Activated gamma-delta T cell treated with anti-CD3 and anti-CD28 coated beads, Interleukin-2, amount 50 U/mL, for 16 hours (primary cell): Measurements from ENCODE around the gene HGF.
"Not testable (repeated sequence)": the region's sequence is repeated elsewhere in the genome, so short reads cannot be mapped to it uniquely, and the experiment has no call there.

Experiments used
- DNase-seq: peaks from one replicate; pipeline ENCODE4 v3.0.0-alpha.2; 2020; ENCODE audit warnings: low read depth

Gene HGF

GRCh38 chr7:81776161-81776560, 6.3 kb upstream of the HGF start:
- DNase-seq, result no peak

GRCh38 chr7:81775560-81775959, 5.7 kb upstream of the HGF start:
- no peak for DNase-seq

- DNase-seq, result no peak
Measured at GRCh38 chr7:81774551-81774950, 4.7 kb upstream of the HGF start.

- DNase-seq, result no peak
Measured at GRCh38 chr7:81770728-81771223, 929 bp upstream of the HGF start.

GRCh38 chr7:81768951-81769778, 682 bp downstream of the HGF start:
- no peak for DNase-seq

- DNase-seq, result no peak
Measured at GRCh38 chr7:81767926-81768325, 1.9 kb downstream of the HGF start.

- no peak for DNase-seq
Measured at GRCh38 chr7:81761821-81762220, 8.0 kb downstream of the HGF start.

- DNase-seq, result no peak
Measured at GRCh38 chr7:81761031-81761430, 8.8 kb downstream of the HGF start.

- no peak for DNase-seq
Measured at GRCh38 chr7:81754918-81755696, 14.7 kb downstream of the HGF start.

- DNase-seq, result no peak
Measured at GRCh38 chr7:81753392-81753791, 16.5 kb downstream of the HGF start.

- DNase-seq, result no peak
Measured at GRCh38 chr7:81752318-81752714, 17.5 kb downstream of the HGF start.

GRCh38 chr7:81751619-81752317, 18.1 kb downstream of the HGF start:
- no peak for DNase-seq

GRCh38 chr7:81745637-81746036, 24.2 kb downstream of the HGF start:
- no peak for DNase-seq

GRCh38 chr7:81744389-81744788, 25.5 kb downstream of the HGF start:
- DNase-seq, result no peak

GRCh38 chr7:81743665-81744064, 26.2 kb downstream of the HGF start:
- no peak for DNase-seq

GRCh38 chr7:81743201-81743600, 26.6 kb downstream of the HGF start:
- no peak for DNase-seq

- DNase-seq, result no peak
Measured at GRCh38 chr7:81740403-81740802, 29.4 kb downstream of the HGF start.

- DNase-seq, result no peak
Measured at GRCh38 chr7:81736091-81736490, 33.8 kb downstream of the HGF start.

GRCh38 chr7:81725812-81726127, 44.1 kb downstream of the HGF start:
- DNase-seq, result no peak

- no peak for DNase-seq
Measured at GRCh38 chr7:81725003-81725811, 44.6 kb downstream of the HGF start.

GRCh38 chr7:81722250-81722649, 47.6 kb downstream of the HGF start:
- DNase-seq, result not testable (repeated sequence)

- no peak for DNase-seq
Measured at GRCh38 chr7:81721437-81721836, 48.4 kb downstream of the HGF start.
